Stromal cell of bone marrow (primary cell): ENCODE measurements around the gene CFAP58.
"Not testable (repeated sequence)": the region's sequence is repeated elsewhere in the genome, so short reads cannot be mapped to it uniquely, and the experiment has no call there.

Source experiments
- DNase-seq: peaks from one replicate; pipeline ENCODE4 v3.0.0-alpha.2; 2012; ENCODE audit warnings: low read depth

The CFAP58 gene

GRCh38 chr10:104435822-104436221, 82.2 kb downstream of the CFAP58 start:
- no peak for DNase-seq

DNA sequence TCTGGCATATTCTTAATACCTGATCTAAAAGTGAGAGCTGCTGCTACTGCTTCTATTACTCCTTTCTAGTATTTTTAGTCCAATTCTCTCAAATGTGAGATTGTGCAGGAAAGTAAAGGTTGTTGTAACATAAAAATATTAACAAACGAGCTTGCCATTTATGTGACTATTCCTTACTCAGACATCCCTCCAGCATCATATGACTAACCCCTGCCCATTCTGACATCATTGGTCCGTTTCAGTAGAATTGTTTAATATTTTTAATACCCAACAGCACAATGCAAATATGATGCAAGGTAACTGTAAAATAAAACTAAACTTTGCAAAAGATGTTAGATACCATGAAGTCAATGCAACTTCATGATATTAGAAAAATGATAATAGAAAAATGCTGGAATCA, 83.6 kb downstream of the CFAP58 start:
- no peak for DNase-seq

DNA sequence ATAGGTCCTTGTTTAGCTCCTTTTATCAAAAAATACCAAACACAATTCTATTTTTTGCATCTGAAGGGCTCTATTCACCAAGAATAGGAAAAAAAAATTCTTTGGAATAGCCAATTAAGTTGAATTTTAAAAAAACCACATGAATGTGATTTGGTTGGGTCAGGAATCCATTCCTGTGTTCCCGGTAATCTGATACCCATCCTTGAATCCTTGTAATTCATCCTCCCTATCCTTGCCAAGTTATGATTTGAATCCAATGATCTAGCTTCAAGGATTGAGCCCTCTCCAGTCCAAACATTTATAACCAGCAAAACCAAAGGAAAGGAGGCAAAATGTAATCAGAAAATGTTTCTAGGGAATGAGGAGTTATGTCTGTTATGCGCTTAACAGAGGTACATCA, 86.6 kb downstream of the CFAP58 start:
- no peak for DNase-seq

- DNase-seq, result peak; percentile 92
Observed at GRCh38 chr10:104441329-104442000, 87.8 kb downstream of the CFAP58 start.

DNA sequence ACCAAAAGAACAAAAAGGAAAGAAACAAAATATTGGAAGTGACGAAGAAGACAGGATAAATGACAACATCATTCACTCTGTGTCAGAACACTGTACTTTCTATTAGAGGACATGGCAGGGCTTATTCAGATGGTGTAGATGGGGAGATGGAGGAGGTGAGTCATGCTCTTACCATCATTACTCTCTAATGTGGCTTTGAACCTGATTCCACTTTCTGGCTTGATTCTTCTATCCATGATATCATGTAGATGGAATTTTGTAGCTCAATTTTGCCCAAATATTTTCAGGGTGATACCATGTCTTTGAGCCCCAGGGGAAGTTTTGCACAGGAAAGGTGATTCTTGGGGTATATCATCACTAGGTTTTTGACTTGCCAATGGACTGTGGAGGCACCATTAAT, 91.7 kb downstream of the CFAP58 start:
- DNase-seq, result no peak

DNA sequence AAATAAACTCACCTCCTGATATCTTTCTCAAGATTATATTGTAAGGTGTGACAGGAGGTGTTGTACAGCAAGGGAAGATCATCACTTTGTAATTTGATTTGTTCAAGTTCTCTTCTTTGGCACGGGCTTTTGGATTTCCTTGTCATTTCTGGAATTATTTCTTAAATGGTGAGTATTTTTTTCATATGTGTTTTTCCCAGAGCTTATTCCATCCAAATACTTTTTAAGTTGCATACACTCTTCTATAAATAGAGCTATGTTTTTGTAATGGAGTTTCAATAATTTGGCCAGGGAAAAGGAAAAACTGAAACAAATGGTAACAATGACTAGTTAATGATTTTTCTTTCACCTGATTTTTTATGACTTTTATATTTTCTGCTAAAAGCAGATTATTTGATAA, 92.5 kb downstream of the CFAP58 start:
- no peak for DNase-seq

- DNase-seq, result no peak
Observed at GRCh38 chr10:104447331-104447730, 93.7 kb downstream of the CFAP58 start.

DNA sequence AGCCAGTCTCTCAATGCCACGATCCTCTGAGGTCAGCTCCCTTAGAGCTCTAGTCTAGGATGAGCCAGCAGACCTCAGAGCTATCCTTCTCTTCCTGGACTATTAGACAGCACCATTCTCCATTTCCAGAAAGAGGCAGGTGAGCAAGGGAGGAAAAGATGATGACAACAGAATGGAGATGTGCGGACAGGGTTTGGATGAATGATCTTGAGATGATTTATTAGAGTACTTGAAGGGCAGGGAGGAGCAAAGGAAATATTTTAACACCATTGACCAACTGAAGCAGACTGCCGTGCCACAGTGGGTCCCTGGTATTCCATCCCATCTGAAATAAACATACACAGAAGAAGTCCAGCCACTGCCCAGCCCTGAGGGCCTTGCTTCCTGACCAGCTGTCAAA, 94.3 kb downstream of the CFAP58 start:
- DNase-seq, result no peak

GRCh38 chr10:104449391-104449790, 95.8 kb downstream of the CFAP58 start:
- peak; percentile 49 for DNase-seq

DNA sequence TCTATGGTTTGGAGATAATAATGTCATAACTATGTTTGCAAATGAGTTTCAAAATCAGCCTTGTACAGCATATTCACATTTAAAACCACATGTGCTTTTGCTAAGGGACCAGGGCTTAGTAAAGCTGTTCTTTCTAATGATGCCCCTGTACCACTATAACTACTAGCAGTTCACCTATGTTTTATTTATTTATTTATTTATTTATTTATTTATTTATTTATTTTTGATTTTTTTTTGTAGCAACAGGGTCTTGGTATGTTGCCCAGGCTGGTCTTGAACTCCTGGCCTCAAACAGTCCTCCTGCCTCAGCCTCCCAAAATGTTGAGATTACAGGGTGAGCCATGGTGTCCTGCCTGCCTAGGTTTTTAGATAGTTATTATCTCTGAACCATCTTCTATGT, 96.9 kb downstream of the CFAP58 start:
- no peak for DNase-seq

- DNase-seq, result peak; percentile 70
Observed at GRCh38 chr10:104450954-104451353, 97.3 kb downstream of the CFAP58 start.

DNA sequence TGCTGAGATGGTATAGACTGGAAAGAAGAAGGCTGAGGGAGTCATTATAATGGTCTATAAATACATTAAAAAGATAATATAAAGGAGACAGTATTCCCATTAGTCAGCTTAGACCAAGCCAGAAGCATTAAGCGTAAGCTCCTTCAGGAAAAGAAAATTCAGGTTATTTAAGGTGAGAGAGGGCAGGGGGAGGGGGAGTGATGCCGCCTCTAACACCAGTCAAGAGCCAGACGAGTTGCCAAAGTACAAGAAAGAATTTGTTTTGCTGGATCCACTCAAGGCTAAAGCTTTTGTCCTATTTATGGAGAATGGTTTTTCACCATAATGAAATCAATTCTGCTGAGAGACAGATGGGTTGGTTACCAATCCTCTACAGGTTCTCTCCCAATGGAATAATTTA, 99.3 kb downstream of the CFAP58 start:
- no peak for DNase-seq

DNA sequence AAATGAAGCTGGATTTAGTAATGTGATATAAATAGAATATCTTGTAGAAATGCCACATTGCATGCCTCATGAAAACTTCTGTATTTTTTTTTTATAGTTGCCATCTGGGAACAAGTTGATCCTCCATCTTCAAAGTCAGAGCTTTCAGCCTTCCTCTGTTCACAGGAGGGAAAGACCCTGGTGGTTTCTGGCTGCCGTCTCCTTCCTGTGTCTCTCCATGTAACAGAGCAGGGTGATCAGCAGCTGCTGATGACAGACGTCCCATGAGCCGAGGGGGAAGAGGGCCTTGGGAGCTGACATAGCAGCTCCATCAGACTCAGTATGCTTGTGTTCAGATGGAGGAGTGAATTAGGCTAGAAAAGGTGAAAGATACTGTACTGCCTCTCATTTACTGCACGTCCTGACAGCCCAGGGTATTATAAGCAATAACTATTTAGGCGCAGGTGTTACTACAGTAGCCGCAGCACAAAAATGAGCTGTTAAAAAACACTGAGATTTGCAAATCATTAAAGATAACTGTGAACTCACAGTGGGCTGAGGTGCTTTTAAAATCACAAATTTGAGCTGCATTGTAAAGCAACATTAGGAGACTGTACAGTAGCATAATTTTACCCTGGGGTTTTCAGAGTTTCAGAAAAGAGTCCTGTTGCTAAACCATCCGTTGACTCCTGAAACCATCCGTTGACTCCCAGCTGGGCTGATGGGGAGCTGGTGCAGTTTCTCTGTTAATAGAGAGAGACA, 103.3 kb downstream of the CFAP58 start:
- DNase-seq, result no peak

DNA sequence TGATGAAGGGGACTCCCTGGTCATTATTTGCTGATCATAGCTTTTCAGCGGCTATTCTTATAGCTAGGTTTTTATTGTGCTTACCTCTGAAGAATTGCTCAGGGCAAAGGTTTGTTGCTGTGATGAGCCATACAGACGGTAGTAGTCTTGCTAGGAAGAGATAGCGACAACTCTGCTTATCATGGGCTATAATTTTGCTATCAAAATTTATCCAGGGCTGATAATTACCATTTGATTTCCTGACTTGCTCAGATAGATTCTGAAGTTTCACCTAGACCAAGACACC, 103.9 kb downstream of the CFAP58 start:
- no peak for DNase-seq

- not testable (repeated sequence) for DNase-seq
Observed at GRCh38 chr10:104465575-104465974, 111.9 kb downstream of the CFAP58 start.

DNA sequence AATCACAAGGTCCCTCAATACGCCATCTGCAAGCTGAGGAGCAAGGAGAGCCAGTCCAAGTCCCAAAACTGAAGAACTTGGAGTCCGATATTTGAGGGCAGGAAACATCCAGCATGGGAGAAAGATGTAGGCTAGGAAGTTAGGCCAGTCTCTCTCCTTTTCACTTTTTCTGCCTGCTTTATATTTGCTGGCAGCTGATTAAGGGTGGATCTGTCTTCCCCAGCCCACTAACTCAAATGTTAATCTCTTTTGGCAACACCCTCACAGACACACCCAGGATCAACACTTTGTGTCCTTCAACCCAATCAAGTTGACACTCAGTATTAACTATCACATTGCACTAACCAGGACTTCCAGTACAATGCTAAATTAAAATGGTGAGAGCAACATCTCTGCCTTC, 115.2 kb downstream of the CFAP58 start:
- DNase-seq, result not testable (repeated sequence)

DNA sequence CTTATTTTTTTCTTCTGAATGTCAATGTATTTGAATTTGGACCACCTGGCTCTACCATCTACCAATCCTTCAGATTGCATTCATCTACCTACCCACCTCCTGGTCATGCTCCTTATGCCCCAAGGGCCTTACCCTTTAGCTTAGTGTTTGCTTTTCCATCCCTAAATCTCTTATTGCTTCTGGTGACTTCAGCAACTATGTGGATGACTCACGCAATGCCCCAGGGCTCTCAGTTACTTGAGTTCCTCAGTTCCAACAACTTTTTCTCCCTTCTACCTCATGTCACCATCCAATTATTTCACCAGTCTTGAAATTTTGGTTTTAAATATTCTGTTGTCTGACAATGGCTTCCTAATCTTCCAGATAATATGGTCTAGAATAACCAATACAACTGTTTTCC, 118.9 kb downstream of the CFAP58 start:
- DNase-seq, result peak; percentile 26

GRCh38 chr10:104472957-104473745, 119.5 kb downstream of the CFAP58 start:
- peak; percentile 26 for DNase-seq

DNA sequence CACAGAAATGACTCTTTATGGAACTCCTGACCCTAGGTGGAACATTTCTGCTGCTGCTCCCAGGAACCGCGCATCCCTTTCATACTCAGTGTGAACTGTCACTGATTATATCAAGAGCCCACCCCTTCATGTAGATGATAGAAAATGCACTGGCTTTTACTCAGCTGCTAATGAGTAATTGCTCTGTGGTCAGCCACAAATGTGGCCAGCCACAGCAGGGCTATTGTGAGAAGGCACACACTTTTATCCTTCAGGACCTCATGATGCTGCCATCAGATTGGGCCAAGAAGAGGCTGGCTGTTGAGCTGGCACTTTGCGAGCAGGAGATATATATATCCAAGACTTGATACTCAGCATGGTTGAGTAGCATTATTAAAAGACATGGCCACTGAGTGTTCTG, 124.7 kb downstream of the CFAP58 start:
- no peak for DNase-seq

DNA sequence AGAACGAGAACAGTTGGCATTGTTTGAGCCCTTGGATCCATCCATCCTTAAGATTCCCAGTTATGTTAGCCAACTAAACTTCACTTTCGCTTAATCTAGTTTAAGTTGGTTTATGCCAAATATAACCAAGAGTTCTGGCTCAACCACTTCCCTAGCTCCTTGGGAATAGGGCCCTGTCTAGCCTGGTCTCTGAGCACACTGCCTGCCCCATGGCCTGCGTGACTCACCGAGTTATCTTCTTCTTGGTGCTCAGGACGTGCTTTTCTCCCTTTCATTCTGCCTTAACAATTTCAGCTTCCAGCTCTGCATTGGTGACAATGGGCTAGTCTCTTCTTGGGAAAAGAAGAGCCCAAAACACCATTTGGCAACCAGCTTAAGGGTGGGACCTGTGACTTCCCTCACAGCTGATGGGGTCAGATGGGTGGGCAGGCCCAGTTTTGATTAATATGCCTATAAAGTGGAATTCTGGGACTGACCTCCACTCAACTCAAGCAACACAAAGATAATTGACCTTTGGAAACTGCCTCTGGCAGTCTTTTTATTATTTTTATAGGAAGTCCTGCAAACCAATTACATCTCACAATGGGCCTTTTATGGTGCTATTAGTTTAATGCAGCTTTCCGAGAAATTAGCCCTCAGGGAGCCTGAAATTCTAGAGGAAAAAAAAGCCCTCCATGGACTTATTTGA, 126.4 kb downstream of the CFAP58 start:
- DNase-seq, result peak; percentile 9

- no peak for DNase-seq
Observed at GRCh38 chr10:104480797-104481196, 127.2 kb downstream of the CFAP58 start.

- no peak for DNase-seq
Observed at GRCh38 chr10:104483582-104483981, 129.9 kb downstream of the CFAP58 start.

DNA sequence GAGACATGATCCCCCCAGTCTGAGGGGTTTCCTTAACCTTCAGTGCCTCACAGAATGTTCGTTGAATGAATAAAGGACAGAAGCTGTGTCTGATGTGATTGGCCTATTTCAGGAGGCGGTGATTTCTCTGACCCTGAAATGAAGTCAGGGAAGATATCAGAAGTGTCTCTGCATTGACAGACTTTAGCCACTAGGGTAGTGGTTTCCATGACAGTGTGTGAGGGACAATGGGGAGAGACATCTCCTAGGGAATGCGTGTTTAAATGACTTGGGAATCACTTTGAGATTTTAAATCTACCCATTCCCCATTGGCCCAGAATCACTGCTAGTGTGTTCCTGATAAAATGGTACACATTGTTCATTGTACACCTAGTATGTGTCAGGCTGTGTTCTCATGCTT, 132.0 kb downstream of the CFAP58 start:
- DNase-seq, result no peak
